ENCODE data around the gene ERC1.

ERC1 gene

DNA sequence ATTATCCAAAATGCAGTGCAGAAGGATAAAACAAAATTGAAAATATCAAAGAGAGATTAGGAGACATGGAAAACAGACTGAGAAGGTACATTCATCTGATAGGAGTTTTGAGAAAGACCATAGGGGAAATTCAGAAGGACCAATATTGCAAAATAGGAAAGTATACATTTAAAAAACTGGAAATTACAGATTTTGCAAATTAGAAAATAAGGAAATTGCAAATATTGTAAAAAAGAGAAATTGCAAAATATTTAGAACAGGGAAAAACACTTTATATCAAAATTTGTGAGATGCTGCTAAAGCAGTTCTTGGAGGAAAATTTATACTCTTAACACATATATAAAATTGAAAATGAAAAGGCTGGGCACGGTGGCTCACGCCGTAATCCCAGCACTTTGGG, 410.9 kb downstream of the ERC1 start:
- no peak overlapping the region for H3K4me3 ChIP-seq (ENCODE audit: low read depth, low read length)
- TF ChIP-seq, protein P1, sequence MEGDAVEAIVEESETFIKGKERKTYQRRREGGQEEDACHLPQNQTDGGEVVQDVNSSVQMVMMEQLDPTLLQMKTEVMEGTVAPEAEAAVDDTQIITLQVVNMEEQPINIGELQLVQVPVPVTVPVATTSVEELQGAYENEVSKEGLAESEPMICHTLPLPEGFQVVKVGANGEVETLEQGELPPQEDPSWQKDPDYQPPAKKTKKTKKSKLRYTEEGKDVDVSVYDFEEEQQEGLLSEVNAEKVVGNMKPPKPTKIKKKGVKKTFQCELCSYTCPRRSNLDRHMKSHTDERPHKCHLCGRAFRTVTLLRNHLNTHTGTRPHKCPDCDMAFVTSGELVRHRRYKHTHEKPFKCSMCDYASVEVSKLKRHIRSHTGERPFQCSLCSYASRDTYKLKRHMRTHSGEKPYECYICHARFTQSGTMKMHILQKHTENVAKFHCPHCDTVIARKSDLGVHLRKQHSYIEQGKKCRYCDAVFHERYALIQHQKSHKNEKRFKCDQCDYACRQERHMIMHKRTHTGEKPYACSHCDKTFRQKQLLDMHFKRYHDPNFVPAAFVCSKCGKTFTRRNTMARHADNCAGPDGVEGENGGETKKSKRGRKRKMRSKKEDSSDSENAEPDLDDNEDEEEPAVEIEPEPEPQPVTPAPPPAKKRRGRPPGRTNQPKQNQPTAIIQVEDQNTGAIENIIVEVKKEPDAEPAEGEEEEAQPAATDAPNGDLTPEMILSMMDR (IDR thresholded peaks at IDR 0.05; ENCODE audit: low read depth, low read length, missing control alignments), result no peak
- no peak for DNase-seq (ENCODE audit: low read depth)
- in situ Hi-C loops (cut with HindIII; ENCODE audit: low sequenced_read_pairs), result no loop called here

DNA sequence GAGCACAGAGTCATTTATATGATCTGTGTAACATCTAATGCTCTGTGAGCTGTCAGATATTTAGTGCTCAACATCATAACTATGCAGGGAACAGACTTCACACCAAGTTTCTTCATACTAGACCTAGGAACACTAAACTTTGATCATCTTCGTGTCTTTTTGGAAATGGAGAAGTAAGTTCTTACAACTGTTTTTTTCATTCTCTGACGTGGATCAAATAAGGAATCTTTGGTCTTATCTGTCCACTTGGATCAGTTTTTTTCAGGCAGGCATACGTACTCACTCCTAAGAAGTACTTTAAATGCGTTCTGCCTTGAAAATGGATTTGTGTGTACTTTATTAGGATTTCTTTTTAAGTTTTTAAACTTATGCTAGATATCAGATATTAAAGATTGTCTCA, 412.4 kb downstream of the ERC1 start:
- no peak overlapping the region for H3K4me3 ChIP-seq (ENCODE audit: low read depth, low read length)
- no peak for DNase-seq (ENCODE audit: low read depth)
- TF ChIP-seq, protein P1 (IDR thresholded peaks at IDR 0.05; ENCODE audit: low read depth, low read length, missing control alignments), result no peak
- in situ Hi-C loops (cut with HindIII; ENCODE audit: low sequenced_read_pairs), result no loop called here

DNA sequence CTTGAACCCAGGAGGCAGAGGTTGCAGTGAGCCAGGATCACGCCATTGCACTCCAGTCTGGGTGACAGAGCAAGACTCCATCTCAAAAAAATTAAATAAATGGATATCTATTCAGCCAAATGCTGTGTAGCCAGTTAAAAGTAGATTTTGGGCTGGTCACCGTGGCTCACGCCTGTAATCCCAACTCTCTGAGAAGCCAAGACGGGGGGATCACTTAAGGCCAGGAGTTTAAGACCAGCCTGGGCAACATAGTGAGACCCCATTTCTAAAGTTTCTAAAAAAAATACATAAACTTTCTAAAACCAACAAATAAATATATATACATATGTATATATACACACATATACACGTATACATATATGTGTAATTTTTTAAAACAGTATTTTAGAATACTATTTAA, 414.6 kb downstream of the ERC1 start:
- TF ChIP-seq, protein P1 (IDR thresholded peaks at IDR 0.05; ENCODE audit: low read depth, low read length, missing control alignments), result no peak
- no peak overlapping the region for H3K4me3 ChIP-seq (ENCODE audit: low read depth, low read length)
- in situ Hi-C loops (cut with HindIII; ENCODE audit: low sequenced_read_pairs), result no loop called here
- DNase-seq (ENCODE audit: low read depth), result no peak

DNA sequence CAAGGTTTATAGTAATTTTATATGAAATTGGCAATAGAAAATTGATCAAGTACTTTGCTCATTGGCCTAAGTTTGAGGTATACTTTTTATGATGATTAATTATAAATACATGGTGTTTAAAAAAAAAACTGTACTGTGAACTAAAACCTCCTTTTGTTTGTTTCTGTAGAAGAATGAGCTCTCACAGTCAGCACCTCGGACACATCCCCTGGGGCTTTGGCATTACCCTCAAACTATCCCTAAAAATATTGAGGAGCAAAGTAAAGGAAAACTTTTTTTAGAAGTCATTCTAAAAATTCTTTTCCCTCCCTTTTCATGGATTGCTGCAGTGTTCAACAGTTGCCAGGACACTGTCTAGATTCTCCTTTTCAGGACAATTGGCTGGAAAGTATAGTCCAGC, 419.8 kb downstream of the ERC1 start:
- no peak overlapping the region for H3K4me3 ChIP-seq (ENCODE audit: low read depth, low read length)
- TF ChIP-seq, protein P1 (IDR thresholded peaks at IDR 0.05; ENCODE audit: low read depth, low read length, missing control alignments), result no peak
- in situ Hi-C loops (cut with HindIII; ENCODE audit: low sequenced_read_pairs), result no loop called here
- DNase-seq (ENCODE audit: low read depth), result no peak

DNA sequence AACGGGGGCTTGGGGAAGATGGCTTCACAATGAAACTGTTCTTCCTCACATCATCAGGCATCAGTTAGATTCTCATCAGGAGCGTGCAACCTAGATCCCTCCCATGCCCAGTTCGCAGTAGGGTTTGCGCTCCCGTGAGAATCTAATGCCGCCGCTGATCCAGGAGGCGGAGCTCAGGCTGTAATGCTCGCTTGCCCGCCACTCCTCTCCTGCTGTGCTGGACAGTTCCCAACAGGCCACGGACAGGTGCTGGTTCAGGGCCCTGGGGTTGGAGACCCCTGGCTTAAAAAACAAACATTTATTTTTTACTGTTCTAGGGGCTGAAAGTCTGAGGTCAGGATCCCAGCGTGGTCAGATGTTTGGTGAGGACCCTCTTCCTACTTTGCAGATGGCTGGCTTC, 422.9 kb downstream of the ERC1 start:
- TF ChIP-seq, protein P1 (IDR thresholded peaks at IDR 0.05; ENCODE audit: low read depth, low read length, missing control alignments), result no peak
- in situ Hi-C loops (cut with HindIII; ENCODE audit: low sequenced_read_pairs), result no loop called here
- DNase-seq (ENCODE audit: low read depth), result no peak
- no peak overlapping the region for H3K4me3 ChIP-seq (ENCODE audit: low read depth, low read length)

DNA sequence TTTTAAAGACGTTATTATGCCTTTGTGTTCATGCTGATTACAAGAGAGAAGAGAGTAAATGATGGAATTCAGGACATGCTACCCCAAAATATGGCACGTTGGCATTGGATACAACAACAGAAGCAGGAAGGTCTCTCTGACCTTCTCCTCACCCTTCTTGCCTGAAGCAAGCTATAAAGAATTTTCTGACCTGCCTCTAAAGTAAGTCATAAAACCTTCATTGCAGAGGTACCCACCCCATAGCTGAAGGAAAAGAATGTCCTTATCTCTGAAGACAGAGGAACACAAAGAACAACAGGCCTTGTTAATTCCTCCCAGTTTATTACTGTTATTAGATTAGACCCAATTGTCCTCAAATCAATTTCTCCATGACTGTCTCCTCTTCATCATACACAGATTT, 427.1 kb downstream of the ERC1 start:
- no peak overlapping the region for H3K4me3 ChIP-seq (ENCODE audit: low read depth, low read length)
- TF ChIP-seq, protein P1 (IDR thresholded peaks at IDR 0.05; ENCODE audit: low read depth, low read length, missing control alignments), result no peak
- DNase-seq (ENCODE audit: low read depth), result no peak
- in situ Hi-C loops (cut with HindIII; ENCODE audit: low sequenced_read_pairs), result loop anchor here (5.0 kb wide), 1 partner anchor 41 kb away; no protein-coding TSS in a partner anchor

Data from astrocyte of the cerebellum (primary cell).